IMR-90 (cell line): ENCODE results near the gene POMT1. TPM values are rescaled to one million over a fixed set of nuclear protein-coding genes. Genes with fewer than 3 reads are reported as not detected.

ENCODE experiments used
- ATAC-seq: fragments of 200-7000 bp; cut with Tn5 transposase; 2 replicates; pipeline ENCODE4 v1.9.1; 2020; ENCODE audit warnings: low read depth, mild to moderate bottlenecking, moderate library complexity
- BruUV-seq: library from RNA; stranded (reverse); fragments of 400-500 nt; replicated peaks from 2 replicates; lab custom pipeline; 2021; lab: Mats Ljungman, UMichigan
- CTCF ChIA-PET: fragments of 300-600 bp; formaldehyde crosslinking; extraction: SDS; loops from one replicate; lab custom pipeline; 2021; ENCODE audit warnings: antibody characterized with exemption; lab: Yijun Ruan, JAX
- POLR2A ChIA-PET: fragments of 300-600 bp; sonication (Branson Sonifier 250); formaldehyde crosslinking; loops from one replicate; lab custom pipeline; 2022; ENCODE audit warnings: antibody characterized with exemption; ENCODE audit not compliant: unreplicated experiment; lab: Charles Lee
- DNase-seq: peaks from one replicate; pipeline ENCODE4 v3.0.0; 2013
- H2AFZ ChIP-seq: replicated peaks from 2 replicates; pipeline ENCODE3; 2013; ENCODE audit warnings: low read length, mild to moderate bottlenecking; ENCODE audit not compliant: poor library complexity
- H2AK5ac ChIP-seq: 2 replicates; pipeline ENCODE4 v1.6.1; 2013; ENCODE audit warnings: low read depth, low read length, inconsistent platforms
- H2AK9ac ChIP-seq: replicated peaks from 2 replicates; pipeline ENCODE3; 2013; ENCODE audit warnings: mild to moderate bottlenecking, low read depth, low read length, moderate library complexity; ENCODE audit not compliant: poor library complexity
- H2BK120ac ChIP-seq: 2 replicates; pipeline ENCODE4 v1.6.1; 2013; ENCODE audit warnings: low read depth, low read length, inconsistent platforms
- H2BK15ac ChIP-seq: 3 replicates; pipeline ENCODE4 v1.6.1; 2013; ENCODE audit warnings: low read depth, low read length, inconsistent platforms
- H2BK20ac ChIP-seq: 2 replicates; pipeline ENCODE4 v1.6.1; 2013; ENCODE audit warnings: low read depth, mild to moderate bottlenecking, inconsistent platforms, low read length, moderate library complexity
- H2BK5ac ChIP-seq: 2 replicates; pipeline ENCODE4 v1.6.1; 2013; ENCODE audit warnings: mild to moderate bottlenecking, low read depth, low read length, inconsistent platforms; ENCODE audit not compliant: poor library complexity, severe bottlenecking
- H3K14ac ChIP-seq: replicated peaks from 2 replicates; pipeline ENCODE4 v1.6.1; 2013; ENCODE audit warnings: low read depth, low read length, inconsistent platforms
- H3K18ac ChIP-seq: 2 replicates; pipeline ENCODE4 v1.6.1; 2013; ENCODE audit warnings: low read depth, low read length, control low read depth
- H3K23ac ChIP-seq: 2 replicates; pipeline ENCODE4 v1.6.1; 2013; ENCODE audit warnings: low read depth, low read length, inconsistent platforms
- H3K27ac ChIP-seq: 2 replicates; pipeline ENCODE4 v1.5.1; 2013; ENCODE audit warnings: mild to moderate bottlenecking, control low read depth, low read length; ENCODE audit not compliant: insufficient read depth
- H3K27me3 ChIP-seq: 2 replicates; pipeline ENCODE4 v1.6.1; 2013; ENCODE audit warnings: low read length; ENCODE audit not compliant: control insufficient read depth, insufficient read depth
- H3K36me3 ChIP-seq: 2 replicates; pipeline ENCODE4 v1.6.1; 2013; ENCODE audit warnings: low read length, mixed read lengths; ENCODE audit not compliant: control insufficient read depth, insufficient read depth
- H3K4ac ChIP-seq: 2 replicates; pipeline ENCODE4 v1.6.1; 2013; ENCODE audit warnings: low read depth, low read length, inconsistent platforms
- H3K4me1 ChIP-seq: 2 replicates; pipeline ENCODE4 v1.6.1; 2013; ENCODE audit warnings: low read length, mixed read lengths; ENCODE audit not compliant: control insufficient read depth, insufficient read depth
- H3K4me2 ChIP-seq: 2 replicates; pipeline ENCODE4 v1.6.1; 2013; ENCODE audit warnings: low read depth, mild to moderate bottlenecking, control low read depth, low read length, moderate library complexity
- H3K4me3 ChIP-seq: 2 replicates; pipeline ENCODE4 v1.5.1; 2013; ENCODE audit warnings: low read depth, mild to moderate bottlenecking, control low read depth, low read length, moderate library complexity; ENCODE audit not compliant: insufficient read depth
- H3K56ac ChIP-seq: 2 replicates; pipeline ENCODE4 v1.6.1; 2013; ENCODE audit warnings: low read length, inconsistent platforms; ENCODE audit not compliant: insufficient read depth; ENCODE audit errors: extremely low read depth
- H3K79me1 ChIP-seq, 2 experiments: 2 replicates each; pipeline ENCODE4 v1.6.1; 2013; ENCODE audit warnings: low read length in 2 of 2, inconsistent platforms in 1 of 2, low read depth in 1 of 2
- H3K9ac ChIP-seq: 2 replicates; pipeline ENCODE4 v1.6.1; 2013; ENCODE audit warnings: low read depth, low read length, control low read depth
- H3K9me1 ChIP-seq: 2 replicates; pipeline ENCODE4 v1.6.1; 2013; ENCODE audit warnings: low read length, inconsistent platforms; ENCODE audit not compliant: insufficient read depth
- H3K9me3 ChIP-seq: 2 replicates; pipeline ENCODE4 v1.6.1; 2013; ENCODE audit warnings: low read length; ENCODE audit not compliant: control insufficient read depth, insufficient read depth
- H4K20me1 ChIP-seq: 2 replicates; pipeline ENCODE4 v1.6.1; 2013; ENCODE audit warnings: low read length, inconsistent platforms; ENCODE audit not compliant: insufficient read depth
- H4K5ac ChIP-seq: 2 replicates; pipeline ENCODE4 v1.6.1; 2013; ENCODE audit warnings: mild to moderate bottlenecking, low read depth, low read length, control low read depth
- H4K8ac ChIP-seq, 2 experiments: 2 replicates each; pipeline ENCODE4 v1.6.1; 2013; ENCODE audit warnings: low read depth in 2 of 2, low read length in 2 of 2, control low read depth in 1 of 2, inconsistent platforms in 1 of 2
- H4K91ac ChIP-seq: 2 replicates; pipeline ENCODE4 v1.6.1; 2013; ENCODE audit warnings: low read depth, low read length, inconsistent platforms; ENCODE audit not compliant: insufficient read depth
- BHLHE40 ChIP-seq: fragments of 150-350 bp; IDR thresholded peaks from 2 replicates; pipeline ENCODE4 v1.6.1; 2016; ENCODE audit warnings: mild to moderate bottlenecking, low read depth, low read length
- CEBPB ChIP-seq: IDR thresholded peaks from 2 replicates; pipeline ENCODE4 v1.6.1; 2012; ENCODE audit warnings: low read depth, low read length, improper control_type of control experiment
- CHD1 ChIP-seq: IDR thresholded peaks from 2 replicates; pipeline ENCODE4 v1.6.1; 2012; ENCODE audit warnings: low read depth, low read length, improper control_type of control experiment
- CTCF ChIP-seq: conservative IDR thresholded peaks from 2 replicates; pipeline ENCODE4 v1.5.1; 2012; ENCODE audit warnings: mild to moderate bottlenecking, low read depth, low read length, improper control_type of control experiment
- FOS ChIP-seq: fragments of 150-350 bp; IDR thresholded peaks from 2 replicates; pipeline ENCODE4 v1.6.1; 2016; ENCODE audit warnings: low read depth, low read length
- MAFK ChIP-seq: IDR thresholded peaks from 2 replicates; pipeline ENCODE4 v1.6.1; 2012; ENCODE audit warnings: low read depth, low read length, improper control_type of control experiment
- MAZ ChIP-seq: IDR thresholded peaks from 2 replicates; pipeline ENCODE4 v1.6.1; 2012; ENCODE audit warnings: low read depth, mild to moderate bottlenecking, low read length, improper control_type of control experiment, moderate library complexity, borderline replicate concordance
- MXI1 ChIP-seq: IDR thresholded peaks from 2 replicates; pipeline ENCODE4 v1.6.1; 2012; ENCODE audit warnings: low read depth, mild to moderate bottlenecking, low read length, moderate library complexity, borderline replicate concordance
- NFE2L2 ChIP-seq: fragments of 150-350 bp; IDR thresholded peaks from 2 replicates; pipeline ENCODE4 v1.6.1; 2016; ENCODE audit warnings: low read depth, mild to moderate bottlenecking, low read length
- POLR2A ChIP-seq: IDR thresholded peaks from 2 replicates; pipeline ENCODE4 v1.6.1; 2012; ENCODE audit warnings: mild to moderate bottlenecking, low read depth, low read length
- RAD21 ChIP-seq: IDR thresholded peaks from 2 replicates; pipeline ENCODE4 v1.6.1; 2012; ENCODE audit warnings: low read length, improper control_type of control experiment
- RCOR1 ChIP-seq: IDR thresholded peaks from 2 replicates; pipeline ENCODE4 v1.6.1; 2012; ENCODE audit warnings: mild to moderate bottlenecking, low read length, improper control_type of control experiment; ENCODE audit not compliant: insufficient replicate concordance
- RFX5 ChIP-seq: IDR thresholded peaks from 2 replicates; pipeline ENCODE4 v1.8.0; 2012; ENCODE audit warnings: low read depth, mild to moderate bottlenecking, low read length, moderate library complexity
- SMC3 ChIP-seq: fragments of 150-350 bp; IDR thresholded peaks from 2 replicates; pipeline ENCODE4 v1.6.1; 2016; ENCODE audit warnings: low read depth, mild to moderate bottlenecking, antibody characterized with exemption, low read length, moderate library complexity
- USF2 ChIP-seq: fragments of 150-350 bp; IDR thresholded peaks from 2 replicates; pipeline ENCODE4 v1.6.1; 2017; ENCODE audit warnings: mild to moderate bottlenecking, antibody characterized with exemption, low read length, low read depth
- WGBS, 2 experiments: methylation state at CpG; one replicate each; pipeline versions ENCODE4 v1.1.5 to v1.1.7; 2013; ENCODE audit warnings: missing lambda C conversion rate in 2 of 2; ENCODE audit not compliant: insufficient read length in 1 of 2; ENCODE audit errors: extremely low coverage in 2 of 2; 5-methylcytosine and 5-hydroxymethylcytosine counted together
- dilution Hi-C: fragments of 300-500 bp; cut with HindIII; formaldehyde crosslinking; loops from one replicate; pipeline ENCODE4 v1.14.3; 2018; ENCODE audit warnings: low sequenced_read_pairs; ENCODE audit not compliant: unreplicated experiment
- in situ Hi-C: fragments of 300-500 bp; cut with MboI; formaldehyde crosslinking; loops from 3 replicates; pipeline ENCODE4 v1.14.3; 2019; ENCODE audit warnings: low sequenced_read_pairs, inconsistent platforms, mixed read lengths
- intact Hi-C: fragments of 100-400 bp; cut with micrococcal nuclease; formaldehyde crosslinking; loops from 2 replicates; pipeline ENCODE4 v1.10.0; 2022
- polyA plus RNA-seq, 3 experiments: library from polyadenylated mRNA; depleted of rRNA; stranded (reverse); fragments of >200 nt; gene quantifications; 2 replicates each; pipeline ENCODE4 v1.2.3, GENCODE V29; 2012; ENCODE audit warnings: low replicate concordance in 1 of 3
- total RNA-seq: library from RNA; depleted of rRNA; stranded (reverse); fragments of >200 nt; gene quantifications from 2 replicates; pipeline ENCODE4 v1.2.3, GENCODE V29; 2012
- TF ChIP-seq, protein P1 (sequence below): fragments of 150-350 bp; IDR thresholded peaks from 2 replicates; pipeline ENCODE4 v1.6.1; 2016; ENCODE audit warnings: low read depth, mild to moderate bottlenecking, low read length, moderate library complexity, borderline replicate concordance

Gene POMT1
- total and polyA plus RNA-seq, 2 of the 4 experiments (the other 2 are of a cell fraction): 24.2 to 36.5 TPM

DNA sequence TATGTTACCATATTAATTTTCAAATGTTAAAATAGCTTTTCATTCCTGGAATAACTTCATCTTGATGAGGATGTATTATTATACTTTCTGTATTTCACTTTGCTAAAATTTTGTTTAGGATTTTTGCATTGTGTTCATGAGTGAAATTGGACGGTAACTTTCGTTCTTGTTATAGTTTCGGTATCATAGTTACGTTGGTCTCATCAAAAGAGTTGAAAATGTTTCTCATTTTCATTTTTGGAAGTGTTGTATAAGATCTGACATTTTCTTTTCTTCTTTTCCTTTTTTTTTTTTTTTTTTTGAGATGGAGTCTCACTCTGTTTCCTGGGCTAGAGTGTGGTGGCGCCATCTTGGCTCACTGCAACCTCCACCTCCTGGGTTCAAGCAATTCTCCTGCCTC, 62.7 kb downstream of the POMT1 start:
- H3K27me3 ChIP-seq: no peaks in the 10 kb centered on the region
- H4K8ac ChIP-seq: no peak overlapping the region
- H3K18ac ChIP-seq: no peak overlapping the region
- dilution Hi-C loops: no loop called here
- no peak overlapping the region for H3K23ac ChIP-seq
- BruUV-seq: no TSS peak
- CTCF ChIA-PET: interaction anchor here (0.6 kb wide), 1 partner anchor 84 kb away, joined by 3 read pairs; no protein-coding TSS in a partner anchor
- no peak overlapping the region for H2AFZ ChIP-seq
- no peak for ATAC-seq
- POLR2A ChIA-PET: no interaction called here
- no peaks in the 10 kb centered on the region for H4K20me1 ChIP-seq
- TF ChIP-seq MXI1 (no peak), RCOR1 (no peak), BHLHE40 (no peak), RFX5 (no peak), SMC3 (no peak), NFE2L2 (no peak), USF2 (no peak), MAZ (no peak), CTCF (no peak), RAD21 (no peak), MAFK (no peak), CHD1 (no peak), POLR2A (no peak), CEBPB (no peak), FOS (no peak)
- TF ChIP-seq, protein P1, sequence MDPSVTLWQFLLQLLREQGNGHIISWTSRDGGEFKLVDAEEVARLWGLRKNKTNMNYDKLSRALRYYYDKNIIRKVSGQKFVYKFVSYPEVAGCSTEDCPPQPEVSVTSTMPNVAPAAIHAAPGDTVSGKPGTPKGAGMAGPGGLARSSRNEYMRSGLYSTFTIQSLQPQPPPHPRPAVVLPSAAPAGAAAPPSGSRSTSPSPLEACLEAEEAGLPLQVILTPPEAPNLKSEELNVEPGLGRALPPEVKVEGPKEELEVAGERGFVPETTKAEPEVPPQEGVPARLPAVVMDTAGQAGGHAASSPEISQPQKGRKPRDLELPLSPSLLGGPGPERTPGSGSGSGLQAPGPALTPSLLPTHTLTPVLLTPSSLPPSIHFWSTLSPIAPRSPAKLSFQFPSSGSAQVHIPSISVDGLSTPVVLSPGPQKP: no peak
- H3K14ac ChIP-seq: no peak overlapping the region
- no peak overlapping the region for H2AK5ac ChIP-seq
- no peak overlapping the region for H3K4me3 ChIP-seq
- in situ Hi-C loops: no loop called here
- DNase-seq: no peak
- H3K4me1 ChIP-seq: no peaks in the 10 kb centered on the region
- no peak overlapping the region for H4K5ac ChIP-seq
- no peaks in the 10 kb centered on the region for H3K9me1 ChIP-seq
- no peak overlapping the region for H2BK5ac ChIP-seq
- H3K56ac ChIP-seq: no peak overlapping the region
- peaks cover 3% of the 10 kb centered on the region for H3K9me3 ChIP-seq
- no peak overlapping the region for H2AK9ac ChIP-seq
- H3K4me2 ChIP-seq: no peak overlapping the region
- 0 out of 2 replicates have a peak, but pooled peaks cover 2% of the 10 kb centered on the region for H3K36me3 ChIP-seq
- H3K27ac ChIP-seq: no peak overlapping the region
- H2BK20ac ChIP-seq: no peak overlapping the region
- no peak overlapping the region for H3K4ac ChIP-seq
- no peak overlapping the region for H3K9ac ChIP-seq
- H4K91ac ChIP-seq: no peak overlapping the region
- intact Hi-C loops: no loop called here
- H2BK15ac ChIP-seq: no peak overlapping the region
- no peaks in the 10 kb centered on the region for H3K79me1 ChIP-seq
- WGBS, 2 experiments: no CpG with 5 or more reads among the region's 5 CpGs
- no peak overlapping the region for H2BK120ac ChIP-seq
